IPS-18c (cell line): Measurements from ENCODE around the gene PRRC2A.
A peak's percentile ranks its signal among the peaks of the same experiment; 100 is the strongest.
"Not testable (repeated sequence)": the region's sequence is repeated elsewhere in the genome, so short reads cannot be mapped to it uniquely, and the experiment has no call there.

Experiments
- H3K4me3 ChIP-seq: 2 replicates; pipeline ENCODE4 v1.7.0; 2013; ENCODE audit warnings: low read depth, mild to moderate bottlenecking, low read length, moderate library complexity; ENCODE audit not compliant: insufficient read depth
- H3K9me3 ChIP-seq: one replicate; pipeline ENCODE4 v1.6.1; 2013; ENCODE audit warnings: mild to moderate bottlenecking, low read length, moderate library complexity; ENCODE audit not compliant: control insufficient read depth, insufficient read depth

Gene PRRC2A

GRCh38 chr6:31581434-31582229 lies 38.9 kb upstream of the PRRC2A start:
- Histone ChIP-seq H3K4me3 (peak overlapping the region; percentile 98), H3K9me3 (peaks cover 5% of the 10 kb centered on the region)

DNA sequence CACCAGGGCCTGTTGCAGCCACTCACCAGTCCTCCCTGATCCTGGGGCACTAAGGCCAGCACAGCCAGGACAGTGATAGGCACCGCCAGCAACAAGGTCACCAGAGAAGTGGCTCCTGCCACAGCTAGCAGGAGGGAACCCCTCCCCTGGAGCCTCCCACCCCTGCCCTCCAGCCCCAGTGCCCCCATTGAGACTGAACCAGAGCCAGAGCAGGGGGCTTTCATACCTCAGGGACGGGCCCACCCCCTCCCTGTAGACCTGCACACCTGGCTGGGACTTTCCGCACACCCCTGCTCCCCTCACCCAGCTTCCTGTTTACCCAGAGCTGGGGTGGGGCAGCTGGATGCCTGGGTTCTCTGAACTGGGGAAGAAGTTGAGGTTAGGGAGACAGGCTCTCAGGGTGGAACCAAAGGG lies 38.3 kb upstream of the PRRC2A start, which contains the start of gene LTB:
TSS of gene LTB (minus strand) at position 195 of the 414 bp plus-strand sequence. CDS start at position 188, 7 bp downstream.
- Histone ChIP-seq H3K4me3 (peak within 1 kb of the TSS; percentile 98), H3K9me3 (peaks cover 5% of the 10 kb centered on the region)

DNA sequence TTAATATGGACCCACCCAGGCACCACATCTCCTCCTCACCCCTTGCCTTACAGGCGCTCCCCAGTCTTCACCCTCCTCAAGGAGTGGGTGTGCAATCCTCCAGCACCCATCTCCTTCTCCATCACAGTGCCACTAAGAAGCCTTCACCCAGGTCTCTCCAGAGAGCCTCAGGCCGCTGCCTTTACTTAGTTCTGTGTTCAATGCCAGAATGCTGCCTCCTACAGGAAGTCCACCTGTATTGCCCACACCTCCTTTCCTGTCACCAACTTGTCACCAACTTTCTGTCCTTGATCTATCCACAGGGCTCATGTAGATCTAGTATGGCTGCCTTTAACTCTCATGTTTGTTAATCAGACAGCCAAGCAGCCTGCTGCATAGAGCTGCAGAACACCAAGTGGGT lies 35.0 kb upstream of the PRRC2A start:
- no peak overlapping the region for H3K4me3 ChIP-seq
- peaks cover 5% of the 10 kb centered on the region for H3K9me3 ChIP-seq

DNA sequence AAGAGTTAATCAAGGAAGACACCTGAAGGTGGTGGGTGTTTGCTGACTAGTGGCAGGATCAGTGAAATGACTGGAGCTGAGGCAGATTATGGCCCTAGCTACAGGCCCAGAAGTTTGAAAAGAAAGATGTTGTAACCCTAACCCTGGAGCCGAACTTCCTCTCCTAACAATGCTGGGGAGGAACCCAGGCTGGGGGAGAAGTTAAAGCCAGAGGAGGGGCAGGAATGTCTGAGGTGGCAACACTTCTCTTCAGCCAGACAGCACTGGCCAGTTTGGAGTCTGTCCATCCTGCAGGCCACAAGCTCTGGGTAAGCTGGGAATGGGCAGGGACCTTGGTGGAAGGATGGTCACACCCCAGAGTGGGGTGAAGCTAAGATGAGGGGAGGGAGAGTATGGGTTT lies 34.5 kb upstream of the PRRC2A start, which contains the start of gene LST1:
TSS of gene LST1 (plus strand) at position 270 of the 400 bp plus-strand sequence. CDS start 1,023 bp downstream, outside the sequence.
- H3K9me3 ChIP-seq: peaks cover 2% of the 10 kb centered on the region
- no peak within 1 kb of the TSS for H3K4me3 ChIP-seq

- no peak overlapping the region for H3K4me3 ChIP-seq
- no peaks in the 10 kb centered on the region for H3K9me3 ChIP-seq
These were observed 33.8 kb upstream of the PRRC2A start for GRCh38 chr6:31586599-31587281.

GRCh38 chr6:31587791-31588777 lies 32.4 kb upstream of the PRRC2A start:
- Histone ChIP-seq H3K9me3 (no peaks in the 10 kb centered on the region), H3K4me3 (no peak overlapping the region)

- no peak overlapping the region for H3K4me3 ChIP-seq
These were observed 31.5 kb upstream of the PRRC2A start for GRCh38 chr6:31588871-31589650.

DNA sequence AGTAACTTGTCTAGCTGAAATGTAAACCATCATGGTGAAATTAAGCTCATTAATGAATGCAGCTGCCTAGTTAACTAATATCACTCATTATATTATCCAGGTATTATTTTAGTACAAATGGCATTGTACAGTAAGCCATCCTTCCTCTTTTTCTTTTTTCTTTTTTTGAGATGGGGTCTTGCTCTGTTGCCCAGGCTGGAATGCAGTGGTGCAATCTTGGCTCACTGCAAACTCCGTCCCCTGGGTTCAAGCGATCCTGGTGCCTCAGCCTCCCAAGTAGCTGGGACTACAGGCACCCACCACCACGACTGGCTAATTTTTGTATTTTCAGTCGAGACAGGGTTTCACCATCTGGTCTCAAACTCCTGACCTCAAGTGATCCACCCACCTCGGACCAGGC lies 29.8 kb upstream of the PRRC2A start:
- not testable (repeated sequence) for H3K9me3 ChIP-seq, H3K4me3 ChIP-seq

More at GRCh38 chr6:31588871-31589650, 31.5 kb upstream of the PRRC2A start:
- no peaks in the 10 kb centered on the region for H3K9me3 ChIP-seq

DNA sequence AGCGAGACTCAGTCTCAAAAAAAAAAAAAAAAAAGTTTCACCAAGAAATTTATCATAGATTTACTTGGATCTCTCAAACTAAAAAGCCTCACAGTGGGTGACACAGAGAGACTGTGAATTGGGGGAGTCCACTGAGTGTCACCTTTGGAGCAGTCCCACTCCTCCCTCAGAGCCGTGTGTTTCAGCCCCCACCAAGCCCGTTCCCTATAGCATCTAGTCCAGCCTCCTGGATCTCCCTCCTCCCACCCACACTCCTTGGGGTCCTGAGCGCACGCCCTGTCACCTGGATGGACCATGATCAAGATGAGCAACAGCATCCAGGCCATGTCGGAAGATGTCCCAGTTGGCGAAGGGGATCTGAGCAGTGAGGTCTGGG lies 28.1 kb upstream of the PRRC2A start:
- no peaks in the 10 kb centered on the region for H3K9me3 ChIP-seq
- no peak overlapping the region for H3K4me3 ChIP-seq

GRCh38 chr6:31597006-31597405 lies 23.5 kb upstream of the PRRC2A start:
- H3K9me3 ChIP-seq: no peaks in the 10 kb centered on the region
- no peak overlapping the region for H3K4me3 ChIP-seq

DNA sequence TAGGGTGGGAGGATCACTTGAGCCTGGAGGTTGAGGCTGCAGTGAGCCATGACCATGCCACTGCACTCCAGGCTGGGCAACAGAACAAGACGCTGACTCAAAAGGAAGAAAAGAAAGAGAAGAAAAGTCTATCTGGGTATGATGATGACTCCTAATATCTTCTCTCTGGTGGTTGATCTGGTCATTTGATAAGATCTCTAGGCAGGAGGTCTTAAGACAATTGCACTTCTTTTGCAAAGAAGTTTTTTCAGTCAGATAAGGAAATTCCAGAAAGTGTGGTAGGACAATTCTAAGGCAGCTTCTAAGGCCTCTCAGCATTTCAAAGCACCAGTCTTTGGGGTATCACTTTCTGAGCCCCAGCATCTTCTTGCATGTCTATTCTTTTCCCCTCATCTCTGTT lies 13.2 kb upstream of the PRRC2A start:
- H3K4me3 ChIP-seq: no peak overlapping the region
- H3K9me3 ChIP-seq: no peaks in the 10 kb centered on the region

- Histone ChIP-seq H3K9me3 (no peaks in the 10 kb centered on the region), H3K4me3 (no peak overlapping the region)
These were observed 10.8 kb upstream of the PRRC2A start for GRCh38 chr6:31609519-31610406.

GRCh38 chr6:31610968-31611367 lies 9.5 kb upstream of the PRRC2A start:
- H3K4me3 ChIP-seq: no peak overlapping the region
- H3K9me3 ChIP-seq: no peaks in the 10 kb centered on the region

DNA sequence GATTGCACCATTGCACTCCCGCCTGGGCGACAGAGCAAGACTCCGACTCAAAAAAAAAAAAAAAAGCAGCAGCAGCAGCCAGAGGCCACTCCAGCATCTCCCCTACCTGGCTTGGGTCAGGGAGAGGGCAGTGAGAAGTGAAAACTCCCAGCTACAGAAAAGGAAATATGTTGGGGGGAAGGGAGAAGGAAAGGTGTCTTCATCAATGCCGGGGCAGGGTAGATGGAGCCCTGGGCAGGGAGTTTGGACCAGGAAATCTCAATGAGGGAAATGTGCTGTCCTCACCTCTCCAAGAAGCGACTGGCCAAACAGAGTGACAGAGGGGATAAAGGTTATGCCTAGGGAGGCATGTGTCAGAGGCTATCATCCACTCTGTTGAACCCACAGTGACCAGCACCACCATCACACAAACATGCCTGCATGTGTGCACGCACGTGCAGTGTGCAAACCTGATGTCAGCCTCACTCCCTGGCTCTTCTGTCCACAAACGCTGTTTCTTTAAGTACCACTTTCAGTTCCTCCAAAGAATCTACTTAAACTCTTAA lies 6.4 kb upstream of the PRRC2A start:
- Histone ChIP-seq H3K9me3 (no peaks in the 10 kb centered on the region), H3K4me3 (no peak overlapping the region)

DNA sequence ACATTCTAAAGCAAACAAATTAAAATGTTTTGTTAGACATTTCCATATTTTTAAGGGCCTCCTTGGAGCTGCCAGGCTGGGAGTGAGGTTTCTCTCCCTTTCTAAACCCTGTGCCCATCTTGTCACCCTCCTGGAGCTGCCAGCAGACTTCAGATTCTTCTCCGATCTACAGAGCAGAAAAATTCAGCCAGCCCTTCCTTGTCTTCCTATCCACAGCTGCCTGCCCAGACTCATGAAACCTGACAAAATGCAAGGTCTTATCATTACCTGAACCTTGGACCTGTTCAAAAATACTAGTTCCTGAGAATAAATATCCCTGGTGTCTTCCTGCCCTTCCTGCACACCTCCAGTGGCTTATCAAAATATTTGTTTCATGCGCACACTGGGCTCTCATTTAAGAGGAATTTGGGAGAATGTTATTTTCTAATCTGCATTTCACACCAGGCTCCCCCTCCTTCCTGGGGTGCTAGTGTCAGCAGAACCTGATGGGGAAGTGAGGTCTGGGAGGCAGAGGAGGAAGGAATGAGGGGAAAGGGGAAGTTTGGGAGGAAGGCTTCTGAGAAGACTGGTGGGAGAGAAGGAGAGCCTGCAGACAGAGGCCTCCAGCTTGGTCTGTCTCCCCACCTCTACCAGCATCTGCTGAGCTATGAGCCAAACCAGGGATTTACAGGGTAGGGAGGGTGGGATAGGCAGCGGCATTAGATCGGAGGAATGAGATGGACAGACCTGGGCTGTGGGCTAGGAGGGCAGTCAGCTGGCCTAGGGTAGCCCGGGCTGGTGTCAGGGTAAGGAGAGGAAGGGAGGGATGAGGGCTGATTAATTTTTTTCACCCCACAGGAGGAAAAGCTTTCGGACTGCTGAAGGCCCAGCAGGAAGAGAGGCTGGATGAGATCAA lies 5.6 kb upstream of the PRRC2A start, which contains the start of gene AIF1:
TSS of gene AIF1 (plus strand) at position 551 of the 895 bp plus-strand sequence. CDS start at position 647, 96 bp downstream.
- Histone ChIP-seq H3K9me3 (no peaks in the 10 kb centered on the region), H3K4me3 (no peak within 1 kb of the TSS)
